ENCODE data around the gene MTPN. TPM values are rescaled to one million over a fixed set of nuclear protein-coding genes. Genes with fewer than 3 reads are reported as not detected.

MTPN gene
- total RNA-seq, 1 donor from 2014 or later: 170 TPM

- Histone ChIP-seq H4K20me1 (ENCODE audit: low read depth) (peaks cover 45% of the 10 kb centered on the region), H3K9ac (no peak overlapping the region)
These were observed 12.9 kb downstream of the MTPN start for GRCh38 chr7:135964274-135964673.

GRCh38 chr7:135962802-135963201, 14.4 kb downstream of the MTPN start:
- no peaks in the 10 kb centered on the region for H3K9me3 Mint-ChIP-seq
- H3K4me2 ChIP-seq: no peak overlapping the region
- H3K4me1 Mint-ChIP-seq: no peaks in the 10 kb centered on the region
- TF ChIP-seq CTCF (IDR thresholded peaks at IDR 0.05) (no peak), EZH2 (IDR thresholded peaks at IDR 0.05) (no peak), EZH2phosphoT487 (IDR thresholded peaks at IDR 0.05) (no peak)
- DNase-seq (ENCODE audit: low spot score): no peak
- H3K4me1 ChIP-seq: no peaks in the 10 kb centered on the region
- no peak overlapping the region for H3K9ac ChIP-seq
- peaks cover 97% of the 10 kb centered on the region for H3K79me2 ChIP-seq (ENCODE audit: low read depth)
- H4K20me1 ChIP-seq (ENCODE audit: low read depth): peaks cover 43% of the 10 kb centered on the region
- no peak overlapping the region for H3K27ac ChIP-seq
- no peak overlapping the region for H2AFZ ChIP-seq (replicated peaks)
- no peaks in the 10 kb centered on the region for H3K27me3 ChIP-seq
- H3K9me3 ChIP-seq (ENCODE audit: low read depth): no peaks in the 10 kb centered on the region
- no peak overlapping the region for H3K27ac Mint-ChIP-seq
- no peaks in the 10 kb centered on the region for H3K27me3 Mint-ChIP-seq (ENCODE audit: insufficient read depth, low read depth)
- H3F3A ChIP-seq (ENCODE audit: low read depth): no peaks in the 10 kb centered on the region
- no peaks in the 10 kb centered on the region for H3K36me3 ChIP-seq
- no peak overlapping the region for H3K4me3 ChIP-seq
- H3K36me3 Mint-ChIP-seq: peaks cover under 1% of the 10 kb centered on the region
- no peak overlapping the region for H3K4me3 Mint-ChIP-seq

More at GRCh38 chr7:135964274-135964673, 12.9 kb downstream of the MTPN start:
- no peak overlapping the region for H3K4me2 ChIP-seq
- no peaks in the 10 kb centered on the region for H3K9me3 ChIP-seq (ENCODE audit: low read depth)
- no peak overlapping the region for H3K4me3 ChIP-seq
- no peaks in the 10 kb centered on the region for H3F3A ChIP-seq (ENCODE audit: low read depth)
- Mint-ChIP-seq H3K9me3 (no peaks in the 10 kb centered on the region), H3K4me1 (no peaks in the 10 kb centered on the region), H3K27ac (no peak overlapping the region), H3K36me3 (no peaks in the 10 kb centered on the region), H3K4me3 (no peak overlapping the region), H3K27me3 (ENCODE audit: insufficient read depth, low read depth) (no peaks in the 10 kb centered on the region)
- H3K27me3 ChIP-seq: no peaks in the 10 kb centered on the region
- H3K79me2 ChIP-seq (ENCODE audit: low read depth): peaks cover 94% of the 10 kb centered on the region
- no peak for DNase-seq (ENCODE audit: low spot score)
- no peaks in the 10 kb centered on the region for H3K4me1 ChIP-seq
- H2AFZ ChIP-seq (replicated peaks): no peak overlapping the region
- H3K36me3 ChIP-seq: no peaks in the 10 kb centered on the region
- no peak for TF ChIP-seq CTCF (IDR thresholded peaks at IDR 0.05)
- TF ChIP-seq EZH2phosphoT487 (IDR thresholded peaks at IDR 0.05): no peak
- no peak for TF ChIP-seq EZH2 (IDR thresholded peaks at IDR 0.05)
- H3K27ac ChIP-seq: no peak overlapping the region

GRCh38 chr7:135960709-135961451, 16.3 kb downstream of the MTPN start:
- Histone ChIP-seq H2AFZ (replicated peaks) (no peak overlapping the region), H3K4me1 (no peaks in the 10 kb centered on the region), H3K27me3 (no peaks in the 10 kb centered on the region), H4K20me1 (ENCODE audit: low read depth) (peaks cover 26% of the 10 kb centered on the region), H3K4me2 (no peak overlapping the region), H3K9ac (no peak overlapping the region), H3K79me2 (ENCODE audit: low read depth) (peaks cover 91% of the 10 kb centered on the region), H3K27ac (no peak overlapping the region), H3F3A (ENCODE audit: low read depth) (no peaks in the 10 kb centered on the region), H3K4me3 (no peak overlapping the region), H3K9me3 (ENCODE audit: low read depth) (no peaks in the 10 kb centered on the region), H3K36me3 (no peaks in the 10 kb centered on the region)
- H3K4me1 Mint-ChIP-seq: no peaks in the 10 kb centered on the region
- H3K27ac Mint-ChIP-seq: no peak overlapping the region
- no peaks in the 10 kb centered on the region for H3K27me3 Mint-ChIP-seq (ENCODE audit: insufficient read depth, low read depth)
- no peaks in the 10 kb centered on the region for H3K9me3 Mint-ChIP-seq
- no peak for DNase-seq (ENCODE audit: low spot score)
- TF ChIP-seq CTCF (IDR thresholded peaks at IDR 0.05) (no peak), EZH2 (IDR thresholded peaks at IDR 0.05) (no peak), EZH2phosphoT487 (IDR thresholded peaks at IDR 0.05) (no peak)
- peaks cover 6% of the 10 kb centered on the region for H3K36me3 Mint-ChIP-seq
- no peak overlapping the region for H3K4me3 Mint-ChIP-seq

All from neural progenitor cell (in vitro differentiated cells).